ENCODE data around the gene PSD4. TPM values are rescaled to one million over a fixed set of nuclear protein-coding genes. Genes with fewer than 3 reads are reported as not detected.

The PSD4 gene
- total RNA-seq, 4 donors from 2014 or later, result 2.8 to 14.8 (median 5.6) TPM

- no peak for TF ChIP-seq CTCF (IDR thresholded peaks at IDR 0.05; ENCODE audit: low read depth)
These were observed 48.1 kb downstream of the PSD4 start for GRCh38 chr2:113221846-113222245.

GRCh38 chr2:113223813-113224212 lies 50.0 kb downstream of the PSD4 start:
- no peak for TF ChIP-seq CTCF (IDR thresholded peaks at IDR 0.05; ENCODE audit: low read depth)

- TF ChIP-seq CTCF (IDR thresholded peaks at IDR 0.05; ENCODE audit: low read depth), result no peak
These were observed 51.0 kb downstream of the PSD4 start for GRCh38 chr2:113224647-113225236.

- no peak for TF ChIP-seq CTCF (IDR thresholded peaks at IDR 0.05; ENCODE audit: low read depth)
These were observed 51.8 kb downstream of the PSD4 start for GRCh38 chr2:113225263-113226259.

GRCh38 chr2:113226462-113226861 lies 52.7 kb downstream of the PSD4 start:
- TF ChIP-seq CTCF (IDR thresholded peaks at IDR 0.05; ENCODE audit: low read depth), result no peak

- TF ChIP-seq CTCF (IDR thresholded peaks at IDR 0.05; ENCODE audit: low read depth), result no peak
These were observed 53.5 kb downstream of the PSD4 start for GRCh38 chr2:113227290-113227689.

- TF ChIP-seq CTCF (IDR thresholded peaks at IDR 0.05; ENCODE audit: low read depth), result no peak
These were observed 53.9 kb downstream of the PSD4 start for GRCh38 chr2:113227698-113228097.
